IPS DF 6.9 (cell line): ENCODE data around the gene ULK3.

Experiments
- DNase-seq: peaks from one replicate; pipeline ENCODE4 v3.0.0-alpha.2; 2013; ENCODE audit warnings: low read depth, low spot score
- H3K27ac ChIP-seq: one replicate; pipeline ENCODE4 v1.5.1; 2013; ENCODE audit warnings: low read length, control low read depth
- H3K27me3 ChIP-seq: 2 replicates; pipeline ENCODE4 v1.6.1; 2013; ENCODE audit warnings: mild to moderate bottlenecking, low read length; ENCODE audit not compliant: control insufficient read depth, insufficient read depth
- H3K36me3 ChIP-seq: 2 replicates; pipeline ENCODE4 v1.6.1; 2013; ENCODE audit warnings: low read length; ENCODE audit not compliant: control insufficient read depth, insufficient read depth
- H3K4me1 ChIP-seq: 2 replicates; pipeline ENCODE4 v1.6.1; 2013; ENCODE audit warnings: low read length; ENCODE audit not compliant: control insufficient read depth, insufficient read depth
- H3K4me3 ChIP-seq: 2 replicates; pipeline ENCODE4 v1.5.1; 2013; ENCODE audit warnings: mild to moderate bottlenecking, low read length
- H3K9me3 ChIP-seq: 2 replicates; pipeline ENCODE4 v1.6.1; 2013; ENCODE audit warnings: low read length, inconsistent platforms; ENCODE audit not compliant: control insufficient read depth, insufficient read depth
- WGBS: extraction: QIAGEN DNeasy Blood & Tissue Kit; methylation state at CpG from one replicate; pipeline ENCODE4 v1.1.7; 2013; ENCODE audit warnings: mixed read lengths, missing lambda C conversion rate; ENCODE audit not compliant: insufficient read length, insufficient coverage; 5-methylcytosine and 5-hydroxymethylcytosine counted together

ULK3 gene

GRCh38 chr15:74824976-74825375 is 18.0 kb downstream of the ULK3 start:
- DNase-seq, result no peak
- H3K27ac ChIP-seq, result no peak overlapping the region
- H3K27me3 ChIP-seq, result peaks cover 13% of the 10 kb centered on the region; the same call in 1 of the 2 replicates
- peaks cover 5% of the 10 kb centered on the region; the same call in 1 of the 2 replicates for H3K4me1 ChIP-seq
- H3K36me3 ChIP-seq, result no peaks in the 10 kb centered on the region
- H3K4me3 ChIP-seq, result no peak overlapping the region
- WGBS, result no CpG with 5 or more reads among the region's 7 CpGs
- H3K9me3 ChIP-seq, result no peaks in the 10 kb centered on the region

DNA sequence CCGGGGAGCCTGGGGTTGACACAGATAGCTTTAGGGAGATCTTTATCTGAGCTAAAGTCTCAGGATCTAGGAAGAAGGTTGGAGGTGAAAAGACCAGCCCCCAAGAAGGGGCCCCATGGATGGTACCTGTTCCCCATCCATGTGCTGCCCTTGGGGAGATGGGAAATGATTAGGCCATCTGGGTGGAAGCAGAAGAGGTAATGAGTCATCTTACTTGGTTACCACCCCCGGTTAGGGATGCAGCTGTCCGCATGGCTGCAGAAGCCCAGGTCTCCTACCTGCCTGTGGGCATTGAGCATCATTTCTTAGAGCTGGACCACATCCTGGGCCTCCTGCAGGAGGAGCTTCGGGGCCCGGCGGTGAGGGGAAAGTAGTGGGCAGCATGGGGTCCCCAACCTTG is 19.6 kb downstream of the ULK3 start:
- no peak for DNase-seq
- Histone ChIP-seq H3K4me1 (peaks cover 5% of the 10 kb centered on the region; the same call in 1 of the 2 replicates), H3K4me3 (no peak overlapping the region), H3K27ac (no peak overlapping the region), H3K27me3 (peaks cover 13% of the 10 kb centered on the region; the same call in 1 of the 2 replicates), H3K36me3 (no peaks in the 10 kb centered on the region), H3K9me3 (no peaks in the 10 kb centered on the region)
- no CpG with 5 or more reads among the region's 6 CpGs for WGBS

DNA sequence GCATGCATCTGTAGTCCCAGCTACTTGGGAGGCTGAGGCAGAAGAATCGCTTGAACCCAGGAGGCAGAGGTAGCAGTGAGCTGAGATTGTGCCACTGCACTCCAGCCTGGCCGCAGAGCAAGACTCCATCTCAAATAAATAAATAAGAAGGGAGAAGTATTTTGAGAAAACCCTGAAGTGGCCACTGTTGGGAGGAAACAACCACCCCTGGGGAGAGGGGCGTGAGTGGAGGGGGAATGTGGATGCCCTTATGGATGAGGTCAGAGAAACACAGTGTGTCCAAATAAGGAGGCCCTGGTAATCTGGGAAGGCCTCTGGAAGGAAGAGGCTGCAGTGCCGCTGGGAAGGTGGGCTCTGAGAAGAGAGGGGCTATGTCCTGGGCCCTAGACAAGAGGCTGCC is 20.7 kb downstream of the ULK3 start:
- no peak for DNase-seq
- Histone ChIP-seq H3K36me3 (no peaks in the 10 kb centered on the region), H3K27ac (no peak overlapping the region), H3K4me3 (no peak overlapping the region), H3K27me3 (peaks cover 12% of the 10 kb centered on the region; the same call in 1 of the 2 replicates), H3K9me3 (no peaks in the 10 kb centered on the region), H3K4me1 (peaks cover 5% of the 10 kb centered on the region; the same call in 1 of the 2 replicates)
- WGBS, result no CpG with 5 or more reads among the region's 4 CpGs

GRCh38 chr15:74821790-74822158 is 21.2 kb downstream of the ULK3 start:
- Histone ChIP-seq H3K4me1 (peaks cover 4% of the 10 kb centered on the region; the same call in 1 of the 2 replicates), H3K9me3 (no peaks in the 10 kb centered on the region), H3K27me3 (peaks cover 8% of the 10 kb centered on the region; the same call in 1 of the 2 replicates), H3K27ac (no peak overlapping the region), H3K4me3 (no peak overlapping the region), H3K36me3 (no peaks in the 10 kb centered on the region)
- no peak for DNase-seq
- WGBS, result no CpG with 5 or more reads among the region's 7 CpGs

GRCh38 chr15:74821091-74821789 is 21.7 kb downstream of the ULK3 start:
- Histone ChIP-seq H3K9me3 (no peaks in the 10 kb centered on the region), H3K27ac (no peak overlapping the region), H3K27me3 (peaks cover 6% of the 10 kb centered on the region; the same call in 1 of the 2 replicates), H3K4me3 (no peak overlapping the region), H3K36me3 (no peaks in the 10 kb centered on the region), H3K4me1 (0 out of 2 replicates have a peak, but pooled peaks cover 2% of the 10 kb centered on the region)
- DNase-seq, result no peak
- WGBS, result no CpG with 5 or more reads among the region's 11 CpGs

DNA sequence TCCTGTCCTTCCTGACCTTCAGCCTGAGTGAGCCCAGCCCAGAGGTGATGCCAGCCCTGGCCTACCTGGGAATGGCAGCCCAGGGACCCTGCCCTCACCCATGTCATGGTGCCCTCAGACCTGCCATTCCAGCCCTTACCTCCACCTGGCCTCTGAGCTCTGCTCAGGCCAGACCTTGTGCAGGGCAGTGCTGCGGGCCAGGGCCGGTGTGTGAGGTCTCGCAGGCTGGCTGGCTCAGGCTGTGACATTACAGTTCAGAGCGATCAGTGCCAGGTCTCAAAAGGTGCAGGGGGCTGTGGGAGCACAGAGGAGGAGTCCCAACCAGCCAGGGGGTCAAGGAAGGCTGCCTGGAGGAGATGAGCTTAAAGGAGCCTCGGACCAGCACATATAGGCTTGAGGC is 22.9 kb downstream of the ULK3 start:
- Histone ChIP-seq H3K4me3 (no peak overlapping the region), H3K9me3 (no peaks in the 10 kb centered on the region), H3K27me3 (peaks cover 2% of the 10 kb centered on the region; the same call in 1 of the 2 replicates), H3K36me3 (no peaks in the 10 kb centered on the region), H3K27ac (no peak overlapping the region), H3K4me1 (0 out of 2 replicates have a peak, but pooled peaks cover 2% of the 10 kb centered on the region)
- no CpG with 5 or more reads among the region's 5 CpGs for WGBS
- no peak for DNase-seq

GRCh38 chr15:74817370-74817737 is 25.6 kb downstream of the ULK3 start:
- no peak overlapping the region for H3K4me3 ChIP-seq
- no peaks in the 10 kb centered on the region for H3K36me3 ChIP-seq
- H3K27ac ChIP-seq, result no peak overlapping the region
- no peak for DNase-seq
- H3K4me1 ChIP-seq, result 0 out of 2 replicates have a peak, but pooled peaks cover 2% of the 10 kb centered on the region
- no peaks in the 10 kb centered on the region for H3K27me3 ChIP-seq
- WGBS, result no CpG with 5 or more reads among the region's 9 CpGs
- no peaks in the 10 kb centered on the region for H3K9me3 ChIP-seq

DNA sequence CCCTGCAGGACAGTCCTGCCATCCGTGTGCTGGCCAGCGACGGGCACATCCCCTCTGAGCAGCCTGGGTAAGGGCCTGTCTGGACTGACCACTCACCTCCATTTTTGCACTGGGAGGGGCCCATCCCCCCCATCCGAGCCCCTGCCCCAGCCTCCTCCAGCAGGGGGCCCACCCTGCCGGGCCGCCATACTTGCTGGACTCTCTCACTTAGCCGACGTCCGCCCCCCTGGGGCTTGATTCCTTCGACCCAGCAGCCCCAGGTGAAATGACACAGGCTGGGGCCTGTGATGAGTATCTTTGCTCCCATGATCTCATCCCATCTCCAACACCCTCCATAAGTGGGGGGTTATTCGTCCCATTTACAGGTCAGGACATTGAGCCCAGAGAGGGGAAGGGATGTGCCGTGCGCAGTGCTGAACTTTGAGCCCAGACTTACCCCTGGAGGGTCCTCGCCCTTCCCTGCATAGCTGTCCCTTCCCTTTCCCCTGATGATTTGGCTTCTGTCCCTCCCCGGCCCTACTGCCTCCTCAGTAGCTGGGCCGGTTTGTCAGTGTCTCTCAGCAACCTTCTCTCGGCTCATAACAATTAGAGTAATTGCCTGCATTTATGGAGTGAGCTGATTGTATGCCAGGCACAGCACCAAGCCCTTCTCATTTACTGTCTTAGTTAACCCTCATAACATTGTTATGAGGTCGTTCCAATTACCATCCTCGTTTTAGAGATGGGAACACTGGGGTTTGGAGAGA is 26.2 kb downstream of the ULK3 start:
- H3K27ac ChIP-seq, result no peak overlapping the region
- H3K9me3 ChIP-seq, result no peaks in the 10 kb centered on the region
- H3K27me3 ChIP-seq, result no peaks in the 10 kb centered on the region
- H3K4me1 ChIP-seq, result 0 out of 2 replicates have a peak, but pooled peaks cover 2% of the 10 kb centered on the region
- no peak for DNase-seq
- WGBS, result no CpG with 5 or more reads among the region's 19 CpGs
- H3K36me3 ChIP-seq, result no peaks in the 10 kb centered on the region
- H3K4me3 ChIP-seq, result no peak overlapping the region

DNA sequence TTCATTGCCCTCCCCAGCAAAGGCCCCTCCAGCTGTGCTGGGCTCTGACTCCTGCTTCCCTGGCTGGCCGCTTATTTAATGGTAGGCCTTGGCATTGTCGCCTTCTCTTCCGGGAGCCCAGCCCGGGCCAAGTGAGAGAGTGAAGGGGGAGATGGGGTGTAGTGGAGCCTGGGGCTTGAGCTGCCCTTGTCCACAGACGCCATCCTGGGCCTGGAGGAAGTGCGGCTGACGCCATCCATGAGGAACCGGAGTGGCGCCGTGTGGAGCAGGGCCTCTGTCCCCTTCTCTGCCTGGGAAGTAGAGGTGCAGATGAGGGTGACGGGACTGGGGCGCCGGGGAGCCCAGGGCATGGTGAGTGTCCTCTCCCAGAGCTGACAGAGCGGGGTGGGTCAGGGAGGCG is 27.0 kb downstream of the ULK3 start:
- WGBS, result no CpG with 5 or more reads among the region's 15 CpGs
- DNase-seq, result no peak
- no peaks in the 10 kb centered on the region for H3K27me3 ChIP-seq
- H3K27ac ChIP-seq, result no peak overlapping the region
- H3K4me1 ChIP-seq, result 0 out of 2 replicates have a peak, but pooled peaks cover 2% of the 10 kb centered on the region
- no peak overlapping the region for H3K4me3 ChIP-seq
- no peaks in the 10 kb centered on the region for H3K9me3 ChIP-seq
- H3K36me3 ChIP-seq, result no peaks in the 10 kb centered on the region

GRCh38 chr15:74815121-74815934 is 27.6 kb downstream of the ULK3 start:
- no peaks in the 10 kb centered on the region for H3K9me3 ChIP-seq
- H3K4me3 ChIP-seq, result no peak overlapping the region
- H3K36me3 ChIP-seq, result no peaks in the 10 kb centered on the region
- 0 out of 2 replicates have a peak, but pooled peaks cover 2% of the 10 kb centered on the region for H3K4me1 ChIP-seq
- no CpG with 5 or more reads among the region's 10 CpGs for WGBS
- no peak overlapping the region for H3K27ac ChIP-seq
- no peaks in the 10 kb centered on the region for H3K27me3 ChIP-seq
- DNase-seq, result no peak
